ENCODE data around the gene TRIM69. TPM values are rescaled to one million over a fixed set of nuclear protein-coding genes. Genes with fewer than 3 reads are reported as not detected.

Gene TRIM69
- total and polyA plus RNA-seq, 2 donors, result 22.0 to 40.8 TPM

DNA sequence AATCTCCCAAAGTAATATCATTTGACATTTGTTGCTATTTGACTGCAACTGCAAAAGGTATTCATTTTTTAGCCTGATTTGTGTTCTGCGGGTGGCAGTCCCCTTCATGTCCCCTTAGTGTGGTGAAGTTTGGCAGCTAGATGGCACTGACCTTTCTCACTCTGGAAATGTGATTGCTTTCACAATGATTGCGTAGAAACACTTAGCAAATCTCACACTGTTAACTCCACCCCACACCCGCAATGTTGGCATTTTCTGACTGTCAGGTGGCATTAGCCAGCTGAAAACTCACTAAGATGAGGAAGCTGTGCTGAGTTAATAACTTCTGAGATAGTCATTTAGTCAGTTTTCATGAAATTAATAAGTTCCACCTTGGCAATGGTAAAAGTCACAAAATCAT, 76.9 kb downstream of the TRIM69 start:
- DNase-seq (ENCODE audit: extremely low spot score), result no peak
- WGBS, result 80% methylated on average over 3 of the region's 3 CpGs
- H3K4me1 ChIP-seq (ENCODE audit: insufficient read depth), result no peaks in the 10 kb centered on the region
- H3K4me3 ChIP-seq (ENCODE audit: low read depth, low read length), result no peak overlapping the region
- no peaks in the 10 kb centered on the region for H3K36me3 ChIP-seq (ENCODE audit: insufficient read depth)
- no peak overlapping the region for H3K27ac ChIP-seq (ENCODE audit: low read depth)

Small RNA genes lying within 50 kb of the gene (small RNA-seq; reads per million reads assigned to genes)
- gene RF00019, result not detected

Other genes starting within 250 kb of the TRIM69 start
- 63.2 TPM for gene EIF3J, start 199.4 kb upstream of the TRIM69 start, total RNA-seq
- 43.3 TPM for gene EIF3J, start 199.4 kb upstream of the TRIM69 start, polyA plus RNA-seq
- gene SPG11, start 72.9 kb upstream of the TRIM69 start, total RNA-seq, result 136 TPM
- 30.7 TPM for gene SPG11, start 72.9 kb upstream of the TRIM69 start, polyA plus RNA-seq
- 1.7 TPM for gene PATL2, start 25.2 kb upstream of the TRIM69 start, total RNA-seq
- gene PATL2, start 25.2 kb upstream of the TRIM69 start, polyA plus RNA-seq, result 0.57 TPM
- gene B2M, start 25.0 kb upstream of the TRIM69 start, total RNA-seq, result 1,910 TPM
- 3,964 TPM for gene B2M, start 25.0 kb upstream of the TRIM69 start, polyA plus RNA-seq
- gene TERB2, start 220.2 kb downstream of the TRIM69 start, total RNA-seq, result not detected
- gene TERB2, start 220.2 kb downstream of the TRIM69 start, polyA plus RNA-seq, result not detected

Measured in urinary bladder (tissue), 4 donors.